PC-3 (cell line): ENCODE measurements around the gene PHYKPL. TPM values are rescaled to one million over a fixed set of nuclear protein-coding genes. Genes with fewer than 3 reads are reported as not detected.

Experiments
- ATAC-seq: fragments of 200-7000 bp; cut with Tn5 transposase; 2 replicates; pipeline ENCODE4 v1.9.1; 2020; ENCODE audit warnings: mild to moderate bottlenecking, moderate library complexity
- BruUV-seq: library from RNA; stranded (reverse); fragments of 400-500 nt; replicated peaks from 2 replicates; lab custom pipeline; 2021; lab: Mats Ljungman, UMichigan
- CTCF ChIA-PET: fragments of 300-600 bp; sonication (Branson Sonifier 250); formaldehyde crosslinking; loops from one replicate; lab custom pipeline; 2022; ENCODE audit warnings: antibody characterized with exemption; lab: Charles Lee
- POLR2A ChIA-PET: fragments of 300-600 bp; sonication (Branson Sonifier 250); formaldehyde crosslinking; loops from one replicate; lab custom pipeline; 2022; ENCODE audit warnings: antibody characterized with exemption; ENCODE audit not compliant: unreplicated experiment; lab: Charles Lee
- DNase-seq: peaks from one replicate; pipeline ENCODE4 v3.0.0-alpha.2; 2015
- H2AFZ ChIP-seq: fragments of 300-600 bp; sonication (generic); 2 replicates; pipeline ENCODE4 v1.6.0; 2016; ENCODE audit warnings: antibody characterized with exemption, low read length
- H3F3A ChIP-seq: fragments of 300-600 bp; sonication (generic); one replicate; pipeline ENCODE4 v1.6.0; 2017; ENCODE audit warnings: antibody characterized with exemption, low read length, control low read depth, mild to moderate bottlenecking; ENCODE audit not compliant: unreplicated experiment
- H3K27ac ChIP-seq: fragments of 300-600 bp; sonication (generic); 2 replicates; pipeline ENCODE4 v1.5.1; 2016; ENCODE audit warnings: mild to moderate bottlenecking, low read length
- H3K27me3 ChIP-seq: fragments of 300-600 bp; sonication (generic); 2 replicates; pipeline ENCODE4 v1.6.1; 2016; ENCODE audit warnings: low read length, mixed read lengths
- H3K36me3 ChIP-seq: fragments of 300-600 bp; sonication (generic); 2 replicates; pipeline ENCODE4 v1.6.1; 2016; ENCODE audit warnings: low read depth, mixed run types, low read length, mixed read lengths
- H3K4me1 ChIP-seq: fragments of 300-600 bp; sonication (generic); 2 replicates; pipeline ENCODE4 v1.5.1; 2016; ENCODE audit warnings: low read length; ENCODE audit not compliant: insufficient read depth
- H3K4me2 ChIP-seq: fragments of 300-600 bp; sonication (generic); 2 replicates; pipeline ENCODE4 v1.6.0; 2016; ENCODE audit warnings: low read length
- H3K4me3 ChIP-seq: fragments of 300-600 bp; sonication (generic); 2 replicates; pipeline ENCODE4 v1.5.1; 2016; ENCODE audit warnings: mild to moderate bottlenecking, low read length, mixed read lengths
- H3K79me2 ChIP-seq: fragments of 300-600 bp; sonication (generic); 2 replicates; pipeline ENCODE4 v1.6.1; 2017; ENCODE audit warnings: low read length, mixed read lengths
- H3K9ac ChIP-seq: fragments of 300-600 bp; sonication (generic); 2 replicates; pipeline ENCODE4 v1.6.0; 2016; ENCODE audit warnings: mild to moderate bottlenecking, low read length
- H3K9me2 ChIP-seq: fragments of 300-600 bp; sonication (generic); replicated peaks from 2 replicates; pipeline ENCODE4 v1.6.1; 2016; ENCODE audit warnings: mixed run types, low read length, mixed read lengths
- H3K9me3 ChIP-seq: fragments of 300-600 bp; sonication (generic); 2 replicates; pipeline ENCODE4 v1.6.1; 2016; ENCODE audit warnings: low read length, mixed read lengths
- H4K20me1 ChIP-seq: fragments of 300-600 bp; sonication (generic); 2 replicates; pipeline ENCODE4 v1.6.1; 2016; ENCODE audit warnings: low read length, mixed read lengths
- CTCF ChIP-seq: fragments of 300-600 bp; sonication (generic); conservative IDR thresholded peaks from 2 replicates; pipeline ENCODE4 v1.5.1; 2017; ENCODE audit warnings: antibody characterized with exemption, low read depth, mild to moderate bottlenecking, low read length
- EZH2 ChIP-seq: fragments of 300-600 bp; sonication (generic); IDR thresholded peaks from one replicate; pipeline ENCODE4 v1.6.1; 2017; ENCODE audit warnings: antibody characterized with exemption, mild to moderate bottlenecking, low read length; ENCODE audit not compliant: unreplicated experiment
- EZH2phosphoT487 ChIP-seq: fragments of 300-600 bp; sonication (generic); IDR thresholded peaks from 2 replicates; pipeline ENCODE4 v1.6.1; 2018; ENCODE audit warnings: mild to moderate bottlenecking, antibody characterized with exemption, low read length, borderline replicate concordance
- intact Hi-C: fragments of 100-400 bp; cut with micrococcal nuclease; formaldehyde crosslinking; loops from 2 replicates; pipeline ENCODE4 v1.9.0; 2023
- total RNA-seq: library from RNA; depleted of rRNA; stranded (reverse); fragments of >200 nt; gene quantifications from 2 replicates; pipeline ENCODE4 v1.2.3, GENCODE V29; 2014

Gene PHYKPL
- total RNA-seq, 1 experiment from 2014 or later, result 31.2 TPM

GRCh38 chr5:178207183-178207916, 25.3 kb downstream of the PHYKPL start:
- Histone ChIP-seq H3K9ac (no peak overlapping the region), H3K79me2 (peaks cover 62% of the 10 kb centered on the region), H3K4me3 (peak overlapping the region; percentile 92), H3K4me1 (peaks cover 22% of the 10 kb centered on the region), H3K9me3 (no peaks in the 10 kb centered on the region), H3K27ac (no peak overlapping the region), H3K4me2 (peak overlapping the region; percentile 93), H3F3A (peaks cover 7% of the 10 kb centered on the region), H4K20me1 (peaks cover 71% of the 10 kb centered on the region), H2AFZ (no peak overlapping the region), H3K36me3 (peaks cover 70% of the 10 kb centered on the region), H3K9me2 (no peaks in the 10 kb centered on the region), H3K27me3 (no peaks in the 10 kb centered on the region)
- peak; percentile 43 for ATAC-seq
- BruUV-seq, result no TSS peak
- DNase-seq, result peak; percentile 85
- ChIA-PET POLR2A (interaction anchor here (0.5 kb wide), 1 partner anchor 1416 kb away, joined by 4 read pairs; the partner anchor contains the start of gene HNRNPH1), CTCF (no interaction called here)
- intact Hi-C loops, result no loop called here
- no peak for TF ChIP-seq EZH2
- no peak for TF ChIP-seq EZH2phosphoT487
- no peak for TF ChIP-seq CTCF

- Histone ChIP-seq H3K9ac (peak overlapping the region; percentile 94), H2AFZ (no peak overlapping the region), H3K4me1 (peaks cover 30% of the 10 kb centered on the region), H3K9me2 (no peaks in the 10 kb centered on the region), H3K9me3 (no peaks in the 10 kb centered on the region), H4K20me1 (peaks cover 62% of the 10 kb centered on the region), H3K79me2 (peaks cover 62% of the 10 kb centered on the region), H3K36me3 (peaks cover 61% of the 10 kb centered on the region), H3K4me2 (peak overlapping the region; percentile 93), H3K4me3 (peak overlapping the region; percentile 92), H3F3A (peaks cover 7% of the 10 kb centered on the region), H3K27me3 (no peaks in the 10 kb centered on the region), H3K27ac (no peak overlapping the region)
- CTCF ChIA-PET, result no interaction called here
- no peak for TF ChIP-seq EZH2phosphoT487
- no peak for TF ChIP-seq EZH2
- TF ChIP-seq CTCF, result no peak
- no peak for ATAC-seq
- BruUV-seq, result TSS peak; percentile 45
- POLR2A ChIA-PET, result no interaction called here
- no peak for DNase-seq
- intact Hi-C loops, result no loop called here
Observed at GRCh38 chr5:178206166-178207101, 26.2 kb downstream of the PHYKPL start.
